Stimulated activated CD4-positive, alpha-beta T cell treated with anti-CD3 and anti-CD28 coated beads, Interleukin-4, amount 100 ng/mL, for 4 hours (primary cell): ENCODE data around the gene NSL1.
"Not testable (repeated sequence)": the region's sequence is repeated elsewhere in the genome, so short reads cannot be mapped to it uniquely, and the experiment has no call there.

Experiments
- DNase-seq, 2 experiments: peaks; one replicate each; pipeline ENCODE4 v3.0.0-alpha.2; 2020

The NSL1 gene, protein sequence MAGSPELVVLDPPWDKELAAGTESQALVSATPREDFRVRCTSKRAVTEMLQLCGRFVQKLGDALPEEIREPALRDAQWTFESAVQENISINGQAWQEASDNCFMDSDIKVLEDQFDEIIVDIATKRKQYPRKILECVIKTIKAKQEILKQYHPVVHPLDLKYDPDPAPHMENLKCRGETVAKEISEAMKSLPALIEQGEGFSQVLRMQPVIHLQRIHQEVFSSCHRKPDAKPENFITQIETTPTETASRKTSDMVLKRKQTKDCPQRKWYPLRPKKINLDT

DNA sequence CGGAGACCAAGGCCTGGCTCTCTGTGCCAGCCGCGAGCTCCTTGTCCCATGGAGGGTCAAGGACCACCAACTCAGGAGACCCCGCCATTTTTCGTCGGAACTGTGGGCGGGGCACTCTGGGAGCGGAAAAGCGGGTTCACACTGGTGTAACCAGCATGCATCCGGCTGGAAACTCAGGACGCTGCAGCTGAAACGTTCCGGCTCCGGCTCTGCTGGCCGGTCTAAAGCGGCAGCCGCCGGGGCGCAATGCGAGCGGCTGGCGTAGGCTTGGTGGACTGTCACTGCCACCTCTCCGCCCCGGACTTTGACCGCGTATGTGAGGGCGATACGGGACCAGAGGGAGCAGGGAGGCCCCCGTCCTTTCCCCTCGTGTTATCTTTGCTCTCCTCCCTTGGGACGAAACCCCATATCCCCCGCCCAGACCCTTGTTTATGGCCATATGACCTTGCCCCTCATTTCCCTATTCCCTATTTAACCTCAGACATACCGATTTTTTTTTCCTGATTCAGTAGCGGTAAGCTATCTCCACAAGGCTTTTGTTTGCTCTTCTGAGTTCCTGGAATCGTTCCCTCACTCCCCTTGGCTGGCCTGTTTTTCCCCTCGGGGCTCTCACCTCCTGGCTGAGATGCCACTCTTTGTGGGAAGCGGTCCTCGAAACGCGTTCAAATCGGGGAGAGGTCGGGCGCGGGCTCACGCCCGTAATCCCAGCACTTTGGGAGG lies at the start of gene NSL1, which contains the start of gene TATDN3:
Gene NSL1, minus strand, starts transcription at position 102 of the 720 bp plus-strand sequence. Its CDS starts 14 bp downstream, at position 88.
Gene TATDN3, plus strand, starts transcription at position 219 of the 720 bp plus-strand sequence. Its CDS starts 28 bp downstream, at position 247.
- DNase-seq, result peak; percentile 87 to 94

DNA sequence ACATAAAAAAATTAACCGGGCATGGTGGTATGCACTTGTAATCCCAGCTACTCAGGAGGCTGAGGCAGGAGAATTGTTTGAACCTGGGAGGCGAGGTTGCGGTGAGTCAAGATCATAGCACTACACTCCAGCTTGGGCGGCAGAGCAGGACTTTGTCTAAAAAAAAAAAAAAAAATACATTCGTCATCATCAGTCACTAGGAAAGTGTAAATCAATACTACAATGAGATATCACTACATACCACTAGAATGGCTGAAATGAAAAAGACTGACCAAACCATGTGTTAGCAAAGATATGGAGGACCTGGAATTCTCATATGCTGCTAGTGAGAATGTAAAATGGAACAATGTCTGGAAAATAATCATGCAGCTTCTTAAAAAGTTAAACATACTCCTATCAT lies 46.6 kb upstream of the NSL1 start:
- no peak for DNase-seq

DNA sequence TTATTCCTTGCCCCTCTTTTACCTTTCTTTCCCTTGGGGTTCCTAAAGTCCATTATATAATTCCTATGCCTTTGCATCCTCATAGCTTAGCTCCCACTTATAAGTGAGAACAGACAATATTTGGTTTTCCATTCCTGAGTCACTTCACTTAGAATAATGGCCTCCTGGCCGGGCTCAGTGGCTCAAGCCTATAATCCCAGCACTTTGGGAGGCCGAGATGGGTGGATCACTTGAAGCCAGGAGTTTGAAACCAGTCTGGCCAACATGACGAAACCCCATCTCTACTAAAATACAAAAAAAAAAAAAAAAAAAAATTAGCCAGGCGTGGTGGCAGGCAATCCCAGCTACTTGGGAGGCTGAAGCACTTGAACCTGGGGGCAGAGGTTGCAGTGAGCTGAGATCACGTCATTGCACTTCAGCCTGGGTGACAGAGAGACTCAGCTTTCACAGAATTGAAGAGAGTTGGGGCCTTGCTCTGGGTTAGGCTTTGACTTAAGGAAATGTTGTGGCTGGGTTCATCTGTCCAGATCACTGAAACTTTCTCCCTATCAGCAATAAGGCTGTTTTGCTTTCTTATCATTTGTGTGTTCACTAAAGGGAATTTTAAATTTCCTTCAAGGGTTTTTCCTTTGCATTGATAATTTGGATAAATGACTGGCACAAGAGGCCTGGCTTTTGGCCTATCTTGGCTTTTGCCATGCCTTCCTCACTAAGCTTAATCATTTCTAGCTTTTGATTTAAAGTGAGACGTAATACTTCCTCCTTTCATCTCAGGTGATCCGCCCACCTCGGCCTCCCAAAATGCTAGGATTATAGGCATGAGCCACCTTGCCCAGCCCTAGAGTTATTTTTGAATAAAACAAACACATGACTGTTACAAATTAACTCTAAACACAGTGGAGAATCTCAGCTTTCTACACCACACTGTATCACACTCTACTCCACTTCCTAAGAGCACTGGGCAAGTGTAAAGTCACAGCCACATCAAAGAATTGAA lies 41.9 kb upstream of the NSL1 start:
- not testable (repeated sequence) for DNase-seq

DNA sequence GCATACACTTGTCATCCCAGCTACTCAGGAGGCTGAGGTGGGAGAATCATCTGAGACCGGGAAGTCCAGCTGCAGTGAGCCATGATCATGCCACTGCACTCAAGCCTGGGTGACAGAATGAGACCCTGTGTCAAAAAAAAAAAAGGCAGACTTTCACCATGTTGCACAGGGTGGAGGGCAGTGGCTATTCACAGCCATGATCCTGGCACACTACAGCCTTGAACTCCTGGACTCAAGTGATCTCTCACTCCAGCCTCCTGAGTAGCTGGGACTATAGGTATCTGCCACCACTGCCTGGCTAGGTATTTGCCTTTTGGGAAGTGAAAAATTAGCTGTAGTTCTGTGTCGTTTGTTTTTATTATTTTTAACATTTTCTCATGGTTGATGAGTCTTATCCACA lies 36.8 kb upstream of the NSL1 start:
- DNase-seq, result no peak

DNA sequence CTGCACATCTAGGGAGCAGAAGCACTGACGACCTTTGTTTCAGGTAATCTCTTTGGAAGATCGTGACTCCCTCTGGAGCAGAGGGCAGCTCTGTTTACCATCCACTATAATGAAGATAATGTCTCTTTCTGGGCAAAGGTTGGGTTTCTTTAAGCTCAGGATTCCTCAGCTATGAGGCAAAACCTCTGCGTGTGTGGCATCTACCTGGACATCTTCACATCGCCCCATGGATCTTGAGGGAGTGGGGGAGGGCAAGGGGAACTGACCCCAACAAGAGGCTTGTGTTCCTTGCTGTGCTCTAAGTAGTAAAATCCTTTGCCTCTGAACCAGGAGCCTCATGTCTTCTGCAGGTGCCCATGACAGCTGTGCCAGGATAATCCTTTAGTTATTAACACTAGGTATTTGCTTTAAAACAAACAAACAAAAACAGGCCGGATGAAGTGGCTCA lies 36.3 kb upstream of the NSL1 start:
- no peak for DNase-seq

DNA sequence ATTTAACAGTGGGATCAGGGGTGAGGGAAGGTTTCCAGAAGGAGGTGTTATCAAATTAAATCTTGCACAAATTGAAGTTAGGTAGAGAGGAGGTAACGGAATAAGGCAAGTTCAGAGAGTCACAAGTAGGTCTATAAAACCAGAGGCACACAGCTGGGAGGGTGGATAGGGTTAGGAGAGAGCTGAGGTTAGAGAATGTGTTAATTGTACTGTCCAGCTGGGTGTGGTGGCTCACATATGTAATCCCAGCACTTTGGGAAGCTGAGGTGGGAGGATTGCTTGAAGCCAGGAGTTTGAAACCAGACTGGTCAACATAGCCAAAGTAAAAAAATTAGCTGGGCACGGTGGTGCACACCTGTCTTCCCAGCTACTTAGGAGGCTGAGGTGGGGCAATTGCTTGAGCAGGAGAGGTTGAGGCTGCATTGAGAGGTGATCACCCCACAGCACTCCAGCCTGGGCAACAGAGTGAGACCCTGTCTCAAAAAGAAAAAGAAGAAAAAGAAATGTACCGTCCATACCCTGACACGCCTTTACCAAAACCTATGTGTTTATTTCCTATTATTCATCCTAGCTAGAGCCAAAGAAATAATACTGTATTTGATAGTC lies 35.7 kb upstream of the NSL1 start:
- no peak for DNase-seq

DNA sequence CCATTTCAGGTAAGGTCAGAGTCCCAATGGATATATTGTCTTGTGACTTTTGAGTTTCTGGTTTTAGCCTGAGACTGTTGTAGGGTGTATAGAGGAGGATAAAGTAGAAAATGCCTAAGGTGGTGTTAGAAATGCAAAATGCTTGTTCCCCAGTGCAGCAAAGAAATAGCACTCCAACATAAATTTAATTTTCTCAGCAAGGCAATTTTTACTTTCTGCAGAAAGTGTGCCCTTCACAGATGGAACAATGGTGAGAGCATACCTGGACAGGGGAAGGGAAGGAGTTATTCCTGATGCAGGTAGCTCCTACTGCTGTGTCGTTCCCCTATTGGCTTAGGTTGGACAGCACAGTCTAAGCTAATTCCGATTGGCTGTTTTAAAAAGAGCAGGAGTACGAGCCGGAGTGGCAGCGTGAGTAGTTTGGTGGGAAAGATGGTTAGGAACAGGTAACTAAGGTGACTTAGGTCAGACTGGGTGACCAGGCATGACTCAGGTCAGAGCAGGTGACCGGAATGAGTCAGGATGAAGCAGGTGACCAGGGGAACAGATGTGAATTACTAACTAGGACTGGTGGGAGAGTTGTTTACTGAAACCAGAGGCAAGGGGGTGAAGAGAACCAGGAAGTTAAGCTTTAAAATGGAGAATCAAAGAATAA lies 34.3 kb upstream of the NSL1 start:
- no peak for DNase-seq

DNA sequence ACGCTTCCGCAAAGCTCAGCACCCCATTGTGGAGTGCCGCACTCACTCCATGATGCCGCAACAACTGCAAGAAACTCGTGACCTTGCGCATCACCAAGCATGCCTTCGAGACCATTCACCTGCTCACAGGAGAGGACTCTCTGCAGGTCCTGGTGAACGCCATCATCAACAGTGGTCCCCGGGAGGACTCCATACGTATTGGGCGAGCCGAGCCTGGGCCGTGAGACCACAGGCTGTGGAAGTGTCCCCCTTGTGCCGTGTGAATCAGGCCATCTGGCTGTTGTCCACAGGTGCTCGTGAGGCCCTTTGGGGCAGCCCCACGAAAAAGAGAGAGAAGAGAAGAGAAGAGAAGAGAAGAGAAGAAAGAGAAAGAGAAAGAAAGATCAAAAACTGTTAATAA lies 32.6 kb upstream of the NSL1 start:
- DNase-seq, result no peak

DNA sequence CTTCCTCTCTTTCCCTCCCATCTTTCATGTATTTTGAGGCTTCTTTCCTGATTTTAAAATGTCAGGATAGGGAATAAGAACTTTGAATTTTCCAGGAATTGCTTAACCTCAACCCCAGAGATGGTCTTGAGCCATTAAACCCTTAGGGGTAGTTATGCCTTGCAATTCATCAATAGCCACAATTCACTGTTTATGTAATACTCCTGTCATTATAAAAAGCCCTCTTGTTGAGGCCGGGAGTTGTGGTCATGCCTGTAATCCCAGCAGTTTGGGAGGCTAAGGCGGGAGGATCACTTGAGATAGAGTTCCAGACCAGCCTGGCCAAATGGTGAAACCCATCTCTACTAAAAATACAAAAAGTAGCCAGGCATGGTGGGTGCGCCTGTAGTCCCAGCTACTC lies 31.4 kb upstream of the NSL1 start:
- no peak for DNase-seq

DNA sequence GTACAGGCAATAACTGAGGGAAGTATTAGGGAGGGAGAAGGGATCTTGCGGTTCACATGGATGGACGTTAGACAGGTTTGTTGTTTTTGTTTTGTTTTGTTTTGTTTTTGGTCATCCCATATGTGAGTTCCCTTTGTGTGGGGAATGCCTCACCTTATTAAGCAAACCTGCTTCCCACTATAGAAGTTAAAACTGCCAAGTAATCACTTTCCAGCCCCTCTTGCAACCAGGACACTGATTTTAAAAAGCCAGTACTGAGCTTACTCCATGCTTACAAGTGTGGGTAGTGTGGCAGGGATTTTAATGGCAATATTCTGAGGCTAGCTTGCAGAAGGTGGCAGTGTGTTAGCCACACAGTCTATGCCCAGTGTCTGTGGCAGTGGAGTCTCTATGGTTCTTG lies 29.4 kb upstream of the NSL1 start:
- DNase-seq, result no peak

DNA sequence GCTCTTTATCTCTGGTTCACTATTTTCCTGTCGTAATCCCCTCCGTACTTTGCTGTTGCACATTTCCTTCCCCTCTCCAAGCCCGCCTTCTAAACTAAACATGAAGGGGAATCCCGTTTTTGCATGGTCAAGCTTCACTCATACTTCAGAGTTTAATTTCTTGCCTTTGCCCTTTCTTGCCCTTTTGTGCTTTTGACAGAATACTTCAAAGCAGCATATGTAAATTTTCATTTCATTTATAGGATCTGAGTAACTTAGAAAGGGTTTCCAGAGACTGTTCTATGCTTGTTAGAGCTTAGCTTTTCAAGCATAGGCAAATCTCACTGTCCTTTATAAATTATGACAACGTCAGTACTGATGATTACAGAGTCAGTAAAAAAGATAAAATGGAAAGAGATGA lies 28.1 kb upstream of the NSL1 start:
- no peak for DNase-seq

DNA sequence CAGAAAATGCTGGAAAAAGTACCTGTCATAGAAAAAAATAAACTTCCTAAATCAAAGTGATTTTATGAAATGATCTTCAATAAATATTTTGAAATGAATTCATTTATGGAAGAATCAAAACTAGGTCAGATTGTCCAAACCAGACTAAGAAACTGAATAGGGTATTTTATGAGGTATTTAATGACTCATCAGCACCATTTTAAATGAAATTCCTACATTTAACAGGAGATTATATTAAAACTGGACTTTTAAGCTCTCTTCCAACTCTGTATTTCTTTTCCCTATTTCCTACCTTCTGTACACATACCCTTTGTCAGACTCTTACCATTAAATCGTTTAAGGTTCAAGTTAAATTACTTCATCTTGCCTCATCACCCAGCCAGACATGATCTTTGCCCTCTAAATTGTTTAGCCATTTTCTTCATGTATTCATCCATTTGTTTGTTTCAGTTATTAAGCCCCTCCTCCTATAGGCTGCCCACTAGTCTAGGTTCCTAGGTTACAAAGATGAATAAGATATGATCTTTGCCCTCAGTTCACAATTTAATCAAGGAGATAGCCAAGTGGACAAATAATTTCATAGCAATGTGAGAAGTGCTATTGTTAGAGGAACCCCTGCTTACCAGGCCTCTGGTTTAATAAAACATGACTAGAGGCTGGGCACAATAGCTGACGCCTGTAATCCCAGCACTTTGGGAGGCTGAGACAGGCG lies 25.1 kb upstream of the NSL1 start:
- DNase-seq, result no peak

DNA sequence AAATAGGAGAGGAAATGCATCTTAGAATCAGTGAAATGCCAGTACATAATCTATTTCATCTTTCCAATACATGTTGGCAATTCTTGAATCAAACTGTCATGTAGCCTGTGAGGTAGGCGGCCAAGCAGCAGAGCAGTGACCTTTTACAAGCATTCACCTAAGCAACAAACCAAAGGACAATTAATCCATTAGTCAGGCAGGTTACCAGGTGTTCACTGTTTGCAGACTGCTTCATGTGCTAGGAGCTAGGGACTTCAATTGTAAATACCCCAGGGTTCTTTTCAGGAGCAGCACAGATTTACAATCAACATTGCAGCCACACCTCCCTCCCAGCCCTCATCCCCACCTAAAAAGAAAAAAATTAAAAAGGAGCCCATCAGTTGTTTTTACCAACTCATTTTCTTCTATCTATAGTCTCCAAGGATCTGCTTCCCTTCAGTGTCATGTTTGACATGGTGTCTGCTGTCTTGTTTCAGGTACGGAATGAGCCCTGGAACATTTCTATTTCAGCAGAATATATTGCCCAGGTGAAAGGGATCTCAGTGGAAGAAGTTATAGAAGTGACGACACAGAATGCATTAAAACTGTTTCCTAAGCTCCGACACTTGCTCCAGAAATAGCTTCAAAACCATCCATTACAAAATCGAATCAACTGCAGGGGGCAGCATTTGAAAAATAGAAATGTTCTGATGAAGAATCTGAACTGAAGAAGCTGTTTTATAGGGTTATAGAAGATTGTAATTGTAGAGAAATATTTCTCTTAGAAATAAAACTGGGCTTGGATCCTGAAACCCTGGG lies 23.2 kb upstream of the NSL1 start:
- DNase-seq, result no peak

DNA sequence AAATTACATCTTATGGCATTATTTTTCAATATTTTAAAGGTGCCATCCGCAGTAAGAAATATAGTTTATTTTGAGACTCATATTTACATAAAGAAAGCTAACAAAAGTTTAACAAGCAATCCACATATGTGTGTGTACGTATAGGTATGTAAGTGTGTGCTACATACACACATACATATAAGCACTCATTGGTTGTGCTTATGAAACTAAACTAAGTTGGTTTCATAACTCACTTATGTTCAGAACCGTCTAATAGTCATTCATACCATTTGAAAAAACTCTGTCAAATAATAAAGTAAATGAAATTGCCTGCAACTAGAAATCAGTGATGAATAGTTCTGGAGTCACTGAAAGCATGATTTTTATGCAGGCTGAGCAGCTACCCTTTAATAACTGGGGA lies 14.2 kb upstream of the NSL1 start:
- no peak for DNase-seq

DNA sequence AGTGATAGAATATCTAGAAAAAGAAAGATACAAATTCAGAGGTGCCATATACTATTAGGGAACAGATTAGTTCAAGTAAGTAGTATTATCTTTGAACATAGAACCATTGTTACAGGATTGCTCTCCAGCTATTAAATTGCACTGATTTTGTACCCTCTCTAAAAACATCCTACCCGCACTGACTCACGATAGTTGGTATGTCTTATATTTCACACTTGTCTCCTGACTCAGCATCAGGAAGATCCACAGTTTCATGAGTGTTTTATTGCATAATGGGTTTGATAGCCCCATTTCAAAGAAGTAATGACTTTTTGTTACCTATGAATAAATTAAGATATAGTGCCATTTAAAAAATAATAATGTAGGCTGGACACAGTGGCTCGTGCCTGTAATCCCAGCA lies 6.1 kb upstream of the NSL1 start:
- no peak for DNase-seq

DNA sequence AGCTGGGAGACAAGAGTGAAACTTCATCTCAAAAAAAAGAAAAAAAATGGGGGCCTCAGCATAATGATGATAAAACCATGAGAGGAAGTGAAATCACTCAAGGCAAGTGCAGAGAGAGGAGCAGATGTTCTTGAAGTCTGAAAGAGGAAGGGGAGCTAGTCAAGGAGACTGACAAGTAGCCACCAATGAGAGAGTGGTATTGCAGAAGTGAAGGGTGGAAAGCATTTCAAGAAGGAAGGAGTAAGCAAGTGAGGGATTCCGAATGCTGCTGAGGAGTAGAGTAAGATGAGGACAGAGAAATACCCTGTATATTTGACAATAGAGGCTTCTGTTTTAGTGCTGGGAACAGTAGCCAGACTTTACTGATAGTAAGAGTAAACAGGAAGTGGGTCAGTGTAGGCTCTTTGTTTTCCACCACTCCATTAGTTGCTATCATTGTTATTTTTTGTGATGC lies 3.0 kb upstream of the NSL1 start:
- no peak for DNase-seq

DNA sequence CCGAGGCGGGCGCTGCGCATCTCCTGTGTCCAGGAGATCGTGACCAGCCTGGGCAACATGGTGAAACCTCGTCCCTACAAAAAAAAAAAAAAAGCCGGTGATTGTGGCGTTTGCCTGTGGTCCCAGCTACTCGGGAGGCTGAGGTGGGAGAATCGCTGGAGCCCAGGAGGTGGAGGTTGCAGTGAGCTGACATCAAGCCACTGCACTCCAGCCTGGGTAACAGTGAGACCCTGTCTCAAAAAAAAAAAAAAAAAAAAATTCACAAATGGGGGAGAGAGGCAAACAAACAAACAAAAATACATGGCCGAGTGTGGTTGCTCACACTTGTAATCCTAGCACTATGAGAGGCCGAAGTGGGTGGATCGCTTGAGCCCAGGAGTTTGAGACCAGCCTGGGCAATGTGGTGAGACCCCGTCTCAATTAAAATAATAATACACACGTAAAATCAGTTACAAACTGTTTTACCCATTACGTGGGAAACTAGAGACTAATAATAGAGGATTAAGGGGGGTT lies 875 bp upstream of the NSL1 start:
- no peak for DNase-seq

DNA sequence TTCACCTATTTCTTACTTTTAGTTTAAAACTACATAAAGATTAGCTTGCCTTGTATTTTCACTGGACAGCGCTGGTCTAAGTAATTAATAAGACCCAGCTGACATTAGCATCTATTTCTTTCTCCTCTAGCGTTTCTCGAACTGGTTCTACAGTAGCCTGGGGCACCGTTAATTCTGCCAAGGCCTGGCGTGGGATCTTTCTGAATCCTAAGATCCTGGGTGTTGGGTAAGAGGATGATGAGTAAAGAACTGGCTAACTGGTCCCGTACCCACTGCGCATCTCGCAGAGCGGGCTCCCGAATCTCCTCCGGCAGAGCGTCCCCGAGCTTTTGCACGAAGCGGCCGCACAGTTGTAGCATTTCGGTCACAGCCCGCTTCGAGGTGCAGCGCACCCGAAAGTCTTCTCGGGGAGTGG lies 309 bp downstream of the NSL1 start:
- DNase-seq, result no peak

DNA sequence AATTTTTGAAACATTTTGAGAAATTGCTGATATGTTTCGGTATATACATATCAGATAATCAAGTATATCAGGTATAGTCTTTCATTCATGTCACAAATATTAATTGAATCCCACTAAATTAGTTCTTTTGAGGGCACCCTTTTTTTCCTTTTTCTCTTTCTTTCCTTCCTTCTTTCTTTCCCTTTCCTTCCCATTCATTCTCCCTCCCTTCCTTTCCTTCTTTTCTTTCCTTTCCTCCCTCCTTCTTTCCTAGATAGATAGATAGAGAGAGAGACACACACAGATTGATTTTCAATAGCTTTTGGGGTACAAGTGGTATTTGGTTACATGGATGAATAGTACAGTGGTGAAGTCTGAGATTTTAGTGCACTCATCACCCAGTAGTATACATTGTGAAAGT lies 5.7 kb downstream of the NSL1 start:
- no peak for DNase-seq

DNA sequence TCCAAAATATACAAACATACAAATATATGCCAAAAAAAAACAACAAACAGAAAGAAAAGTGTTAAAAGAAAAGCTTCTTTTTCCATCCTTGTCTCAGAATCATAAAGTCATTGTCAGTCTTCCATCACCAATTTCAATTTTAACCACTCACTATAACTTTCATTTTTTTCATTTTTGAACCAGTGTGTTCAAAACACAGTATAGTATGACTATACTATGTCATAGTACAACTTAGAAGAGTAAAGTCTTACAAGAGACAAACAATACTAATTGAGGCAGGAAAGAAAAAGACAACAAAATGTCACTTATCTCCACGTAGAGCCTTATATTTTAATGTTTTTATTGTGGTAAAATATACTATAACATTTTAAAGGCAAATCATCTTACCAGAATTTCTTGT lies 7.6 kb downstream of the NSL1 start:
- DNase-seq, result no peak
